HepG2 (cell line): ENCODE data around the gene ZNF581. TPM values are rescaled to one million over a fixed set of nuclear protein-coding genes. Genes with fewer than 3 reads are reported as not detected.

Experiments used
- ATAC-seq: fragments of 200-7000 bp; cut with Tn5 transposase; 3 replicates; pipeline ENCODE4 v1.9.1; 2020; ENCODE audit warnings: mild to moderate bottlenecking, moderate library complexity
- BruUV-seq: library from RNA; stranded (reverse); fragments of 400-500 nt; replicated peaks from 2 replicates; lab custom pipeline; 2021; lab: Mats Ljungman, UMichigan
- CTCF ChIA-PET: fragments of 300-600 bp; formaldehyde crosslinking; extraction: SDS; loops from one replicate; lab custom pipeline; 2021; ENCODE audit warnings: low total read pairs, inconsistent platforms, low intra/inter-chr PET ratio; lab: Yijun Ruan, JAX
- POLR2A ChIA-PET: fragments of 350-600 bp; sonication (Branson Sonifier 250); formaldehyde crosslinking; loops from one replicate; lab custom pipeline; 2020; ENCODE audit warnings: antibody characterized with exemption, inconsistent platforms; lab: Yijun Ruan, JAX
- DNase-seq: peaks from one replicate; pipeline ENCODE4 v3.0.0-alpha.2; 2015; ENCODE audit warnings: low spot score
- FAIRE-seq: peaks from 3 replicates; lab custom pipeline; 2011; peaks lifted over from hg19 to GRCh38; lab: Jason Lieb, UNC
- H2AFZ ChIP-seq: one replicate; pipeline ENCODE4 v1.6.1; 2011; ENCODE audit warnings: low read length, inconsistent platforms
- H3K27ac ChIP-seq: fragments of 300-600 bp; 3 replicates; pipeline ENCODE4 v1.8.0; 2011; ENCODE audit warnings: mixed run types, mild to moderate bottlenecking, mixed read lengths, low read length, inconsistent platforms; ENCODE audit not compliant: insufficient read depth; ENCODE audit errors: extremely low read length
- H3K27me3 ChIP-seq, 2 experiments: fragments of 200-600 bp in 1 of 2; 2 replicates in 1 of 2; 3 replicates in 1 of 2; pipeline versions ENCODE4 v1.6.0 to v1.8.0; 2011; ENCODE audit warnings: low read length in 2 of 2, mild to moderate bottlenecking in 2 of 2, moderate library complexity in 2 of 2, inconsistent platforms in 1 of 2; ENCODE audit not compliant: insufficient read depth in 2 of 2, control insufficient read depth in 1 of 2
- H3K36me3 ChIP-seq, 2 experiments: fragments of 200-600 bp in 1 of 2; replicated peaks in 1 of 2; 2 replicates in 1 of 2; 3 replicates in 1 of 2; pipeline versions ENCODE4 v1.5.1 to v1.8.0; 2011; ENCODE audit warnings: low read length in 2 of 2, inconsistent platforms in 1 of 2; ENCODE audit not compliant: insufficient read depth in 2 of 2, control insufficient read depth in 1 of 2
- H3K4me1 ChIP-seq: 2 replicates; pipeline ENCODE4 v1.5.1; 2012; ENCODE audit warnings: low read length, inconsistent platforms; ENCODE audit not compliant: insufficient read depth
- H3K4me2 ChIP-seq: 2 replicates; pipeline ENCODE4 v1.6.0; 2011; ENCODE audit warnings: low read depth, low read length, inconsistent platforms
- H3K4me3 ChIP-seq, 3 experiments: fragments of 200-600 bp in 1 of 3; sonication (generic), shearing (Covaris generic) in 1 of 3; replicated peaks in 1 of 3; 2 replicates each; pipeline ENCODE4 v1.5.1; 2011 to 2016; ENCODE audit warnings: low read length in 3 of 3, inconsistent platforms in 2 of 3, low read depth in 2 of 3, mild to moderate bottlenecking in 2 of 3, control low read depth in 1 of 3, mixed read lengths in 1 of 3; ENCODE audit not compliant: insufficient read depth in 1 of 3
- H3K79me2 ChIP-seq: one replicate; pipeline ENCODE4 v1.6.1; 2011; ENCODE audit warnings: low read length, inconsistent platforms; ENCODE audit not compliant: insufficient read depth
- H3K9ac ChIP-seq: 2 replicates; pipeline ENCODE4 v1.6.0; 2011; ENCODE audit warnings: mild to moderate bottlenecking, low read depth, low read length, inconsistent platforms; ENCODE audit not compliant: insufficient read depth
- H3K9me3 ChIP-seq: 2 replicates; pipeline ENCODE4 v1.5.1; 2012; ENCODE audit warnings: mild to moderate bottlenecking, low read length
- H4K20me1 ChIP-seq: 2 replicates; pipeline ENCODE4 v1.6.0; 2011; ENCODE audit warnings: inconsistent platforms, mild to moderate bottlenecking, low read length, moderate library complexity; ENCODE audit not compliant: insufficient read depth
- NFKB2 ChIP-seq: sonication (generic); formaldehyde crosslinking; IDR thresholded peaks from 2 replicates; pipeline ENCODE4 v1.4.0; 2020; ENCODE audit warnings: missing genetic modification reagents, borderline replicate concordance
- ZNF3 ChIP-seq: IDR thresholded peaks from 2 replicates; pipeline ENCODE4 v1.7.0; 2017; ENCODE audit warnings: inconsistent platforms
- ZNF337 ChIP-seq: sonication (generic); formaldehyde crosslinking; IDR thresholded peaks from 2 replicates; pipeline ENCODE4 v1.5.1; 2020; ENCODE audit warnings: missing genetic modification reagents, low read depth, mild to moderate bottlenecking, borderline replicate concordance
- ZNF543 ChIP-seq: sonication (generic); formaldehyde crosslinking; IDR thresholded peaks from 2 replicates; pipeline ENCODE4 v1.4.0; 2020; ENCODE audit warnings: mild to moderate bottlenecking, missing genetic modification reagents
- WGBS: methylation state at CpG from one replicate; pipeline ENCODE4 v1.1.6; 2017; ENCODE audit warnings: low lambda C conversion rate; 5-methylcytosine and 5-hydroxymethylcytosine counted together
- in situ Hi-C: cut with HindIII; loops from 2 replicates; pipeline ENCODE4 v1.10.0; 2017; ENCODE audit warnings: low pct_unique_long_range_greater_than_20kb; ENCODE audit not compliant: extremely low pct_ligation_motif_present
- intact Hi-C: fragments of 100-400 bp; cut with micrococcal nuclease; formaldehyde crosslinking; loops from one replicate; pipeline ENCODE4 v1.10.0; 2022; ENCODE audit not compliant: unreplicated experiment
- polyA plus RNA-seq, 8 experiments: library from polyadenylated mRNA; depleted of rRNA in 3 of 8; stranded (reverse) in 7 of 8; unstranded in 1 of 8; fragments of >200 nt; fragmentation: Illumina TruSeq in 4 of 8; extraction: Trizol in 4 of 8; gene quantifications; 2 replicates each; pipeline versions ENCODE4 v1.2.1 to v1.2.3, GENCODE V29; 2011 to 2016; ENCODE audit warnings: low read depth in 4 of 8, missing spikeins in 1 of 8, mixed read lengths in 1 of 8; ENCODE audit not compliant: insufficient read depth in 1 of 8
- total RNA-seq, 5 experiments: library from RNA; depleted of rRNA; stranded (reverse); fragments of >200 nt; fragmentation: Illumina TruSeq; extraction: Trizol; gene quantifications; 2 replicates each; pipeline ENCODE4 v1.2.3, GENCODE V29; 2016; ENCODE audit warnings: low read depth in 1 of 5
- TF ChIP-seq, protein P1 (sequence below): sonication (generic); formaldehyde crosslinking; IDR thresholded peaks from 2 replicates; pipeline ENCODE4 v1.8.1; 2023; ENCODE audit warnings: missing genetic modification reagents, mild to moderate bottlenecking, borderline replicate concordance
- TF ChIP-seq, protein P2 (sequence below): sonication (generic); formaldehyde crosslinking; IDR thresholded peaks from 2 replicates; pipeline ENCODE4 v1.4.0; 2020; ENCODE audit warnings: mild to moderate bottlenecking, missing genetic modification reagents

The ZNF581 gene
- total and polyA plus RNA-seq, 2 of the 13 experiments (the other 11 are each of a cell fraction or from before 2014, with no cell fraction given), result 19.6 to 49.5 TPM

DNA sequence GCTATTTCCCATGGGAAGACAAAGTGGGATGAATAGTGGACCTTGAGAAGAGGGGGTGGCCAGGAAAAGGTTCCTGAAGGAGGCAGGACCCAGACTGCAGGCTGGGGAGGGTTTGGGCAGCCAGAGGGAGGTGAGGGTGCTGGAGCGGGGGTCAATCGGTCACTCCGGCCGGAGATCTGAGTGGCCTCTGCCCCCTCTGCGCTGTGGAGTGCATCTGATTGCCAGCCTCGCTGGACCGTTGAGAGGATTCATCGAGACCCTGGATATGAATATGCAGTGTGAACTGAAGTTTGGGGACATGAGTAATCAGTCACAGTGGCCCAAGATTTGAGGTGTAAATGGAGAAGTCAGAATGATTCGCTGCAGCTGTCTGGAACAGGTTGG, 8.1 kb upstream of the ZNF581 start:
- CTCF ChIA-PET, result interaction anchor here (1.2 kb wide), 1 partner anchor 19 kb away, joined by 4 read pairs; no protein-coding TSS in a partner anchor
- POLR2A ChIA-PET, result interaction anchor here (0.6 to 3.3 kb wide), 5 partner anchors 11 to 36 kb away, joined by 3 to 15 read pairs (median 4); partner anchors contain the start of genes FIZ1, U2AF2, ZNF784 and ZNF865
- in situ Hi-C loops, result no loop called here
- BruUV-seq, result TSS peak; percentile 68
- H3K9me3 ChIP-seq, result no peaks in the 10 kb centered on the region
- peak overlapping the region; percentile 86 for H3K27ac ChIP-seq
- peak overlapping the region; percentile 98 for H3K4me2 ChIP-seq
- FAIRE-seq, result no peak
- no peak for TF ChIP-seq ZNF3 (CRISPR knock-in tag)
- TF ChIP-seq, protein P1, sequence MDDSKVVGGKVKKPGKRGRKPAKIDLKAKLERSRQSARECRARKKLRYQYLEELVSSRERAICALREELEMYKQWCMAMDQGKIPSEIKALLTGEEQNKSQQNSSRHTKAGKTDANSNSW (CRISPR knock-in tag), result 0 out of 2 replicates have a peak, but pooled peaks have one; percentile 6
- TF ChIP-seq ZNF337 (CRISPR knock-in tag), result 0 out of 2 replicates have a peak, but pooled peaks have one; percentile 8
- TF ChIP-seq, protein P2, sequence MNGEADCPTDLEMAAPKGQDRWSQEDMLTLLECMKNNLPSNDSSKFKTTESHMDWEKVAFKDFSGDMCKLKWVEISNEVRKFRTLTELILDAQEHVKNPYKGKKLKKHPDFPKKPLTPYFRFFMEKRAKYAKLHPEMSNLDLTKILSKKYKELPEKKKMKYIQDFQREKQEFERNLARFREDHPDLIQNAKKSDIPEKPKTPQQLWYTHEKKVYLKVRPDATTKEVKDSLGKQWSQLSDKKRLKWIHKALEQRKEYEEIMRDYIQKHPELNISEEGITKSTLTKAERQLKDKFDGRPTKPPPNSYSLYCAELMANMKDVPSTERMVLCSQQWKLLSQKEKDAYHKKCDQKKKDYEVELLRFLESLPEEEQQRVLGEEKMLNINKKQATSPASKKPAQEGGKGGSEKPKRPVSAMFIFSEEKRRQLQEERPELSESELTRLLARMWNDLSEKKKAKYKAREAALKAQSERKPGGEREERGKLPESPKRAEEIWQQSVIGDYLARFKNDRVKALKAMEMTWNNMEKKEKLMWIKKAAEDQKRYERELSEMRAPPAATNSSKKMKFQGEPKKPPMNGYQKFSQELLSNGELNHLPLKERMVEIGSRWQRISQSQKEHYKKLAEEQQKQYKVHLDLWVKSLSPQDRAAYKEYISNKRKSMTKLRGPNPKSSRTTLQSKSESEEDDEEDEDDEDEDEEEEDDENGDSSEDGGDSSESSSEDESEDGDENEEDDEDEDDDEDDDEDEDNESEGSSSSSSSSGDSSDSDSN (CRISPR knock-in tag), result 0 out of 2 replicates have a peak, but pooled peaks have one; percentile 13
- 0 out of 2 replicates have a peak, but pooled peaks have one; percentile 9 for TF ChIP-seq NFKB2 (CRISPR knock-in tag)
- peak; percentile 4; the same call in 1 of the 2 replicates for TF ChIP-seq ZNF543 (CRISPR knock-in tag)
- TF ChIP-seq, all 625 proteins: peak for 5
- Histone ChIP-seq H3K27me3 (no peaks in the 10 kb centered on the region; a peak in 1 of 5 replicates), H3K4me1 (peaks cover 54% of the 10 kb centered on the region), H3K79me2 (peaks cover 23% of the 10 kb centered on the region), H3K36me3 (no peaks in the 10 kb centered on the region), H3K4me3 (peak overlapping the region; percentile 93 to 100 (median 94)), H3K9ac (peak overlapping the region; percentile 99), H4K20me1 (no peaks in the 10 kb centered on the region), H2AFZ (no peak overlapping the region)
- ATAC-seq (no peak), DNase-seq (no peak)
- WGBS, result 0% methylated on average over 9 of the region's 9 CpGs
- intact Hi-C loops, result loop anchor here (1.0 to 10.0 kb wide), 2 partner anchors 51 to 116 kb away; partner anchors contain the start of gene ZNF579
